GM19372 (cell line): ENCODE data around the gene RNFT2.

ENCODE experiments used
- ATAC-seq: cut with Tn5 transposase; IDR thresholded peaks from one replicate; pipeline ENCODE4 v1.9.1; 2021; ENCODE audit warnings: mild to moderate bottlenecking, low read depth, moderate library complexity; ENCODE audit not compliant: unreplicated experiment

The RNFT2 gene

GRCh38 chr12:116867523-116867922 is 129.4 kb downstream of the RNFT2 start:
- ATAC-seq = no peak

- no peak for ATAC-seq
These were observed 132.2 kb downstream of the RNFT2 start for GRCh38 chr12:116870306-116870705.

- ATAC-seq = no peak
These were observed 136.3 kb downstream of the RNFT2 start for GRCh38 chr12:116874324-116874995.

GRCh38 chr12:116876151-116876869 is 138.2 kb downstream of the RNFT2 start:
- no peak for ATAC-seq

- ATAC-seq = no peak
These were observed 140.7 kb downstream of the RNFT2 start for GRCh38 chr12:116878567-116879508.

GRCh38 chr12:116879509-116880212 is 141.5 kb downstream of the RNFT2 start:
- ATAC-seq = no peak

- ATAC-seq = no peak
These were observed 142.2 kb downstream of the RNFT2 start for GRCh38 chr12:116880213-116880816.

- peak; percentile 78 for ATAC-seq
These were observed 142.8 kb downstream of the RNFT2 start for GRCh38 chr12:116880817-116881324.

- ATAC-seq = peak; percentile 30
These were observed 143.3 kb downstream of the RNFT2 start, which contains the start of gene HRK for GRCh38 chr12:116881325-116881876. HRK (minus strand) TSS chr12:116881441; CDS start chr12:116881307, 134 bp downstream.

GRCh38 chr12:116881877-116882507 is 143.9 kb downstream of the RNFT2 start:
- ATAC-seq = no peak

GRCh38 chr12:116882742-116883141 is 144.6 kb downstream of the RNFT2 start:
- no peak for ATAC-seq

GRCh38 chr12:116884871-116885270 is 146.8 kb downstream of the RNFT2 start:
- no peak for ATAC-seq

GRCh38 chr12:116885491-116885890 is 147.4 kb downstream of the RNFT2 start:
- no peak for ATAC-seq

GRCh38 chr12:116887244-116887643 is 149.1 kb downstream of the RNFT2 start:
- no peak for ATAC-seq

GRCh38 chr12:116887897-116888296 is 149.8 kb downstream of the RNFT2 start:
- no peak for ATAC-seq

GRCh38 chr12:116890330-116890729 is 152.2 kb downstream of the RNFT2 start:
- no peak for ATAC-seq

- no peak for ATAC-seq
These were observed 152.9 kb downstream of the RNFT2 start for GRCh38 chr12:116891019-116891418.

GRCh38 chr12:116892349-116893140 is 154.4 kb downstream of the RNFT2 start:
- no peak for ATAC-seq
